Heart left ventricle (tissue), 16 donors: Measurements from ENCODE around the gene EML1. TPM values are rescaled to one million over a fixed set of nuclear protein-coding genes. Genes with fewer than 3 reads are reported as not detected.

Experiments
- ATAC-seq, 4 donors: fragments of 200-7000 bp; cut with Tn5 transposase; one replicate each; pipeline ENCODE4 v1.9.1; 2020 to 2022; ENCODE audit warnings: moderate library complexity in 4 of 4, mild to moderate bottlenecking in 3 of 4, moderate number of reproducible peaks in 1 of 4
- DNase-seq, 5 donors: peaks; one replicate each; pipeline ENCODE4 v3.0.0-alpha.2; 2020
- H3K27ac ChIP-seq, 12 donors: fragments of 200-600 bp; sonication (generic) in 4 of 12; one replicate each; pipeline versions ENCODE4 v1.5.0 to v1.8.0; 2016 to 2022; ENCODE audit warnings: mild to moderate bottlenecking in 2 of 12
- H3K27me3 ChIP-seq, 9 donors: fragments of 200-600 bp; sonication (generic) in 2 of 9; one replicate each; pipeline versions ENCODE4 v1.5.1 to v1.8.0; 2016 to 2022; ENCODE audit warnings: mild to moderate bottlenecking in 3 of 9
- H3K36me3 ChIP-seq, 9 donors: fragments of 200-600 bp; sonication (generic) in 2 of 9; one replicate each; pipeline versions ENCODE4 v1.5.0 to v1.8.0; 2018 to 2022; ENCODE audit warnings: mild to moderate bottlenecking in 2 of 9
- H3K4me1 ChIP-seq, 12 donors: fragments of 200-600 bp; sonication (generic) in 4 of 12; one replicate each; pipeline versions ENCODE4 v1.5.0 to v1.8.0; 2016 to 2022; ENCODE audit warnings: mild to moderate bottlenecking in 3 of 12
- H3K4me3 ChIP-seq, 12 donors: fragments of 200-600 bp; sonication (generic) in 4 of 12; one replicate each; pipeline versions ENCODE4 v1.5.0 to v1.8.0; 2017 to 2022; ENCODE audit warnings: mild to moderate bottlenecking in 9 of 12, moderate library complexity in 4 of 12
- H3K9me3 ChIP-seq, 12 donors: fragments of 200-600 bp; sonication (generic) in 4 of 12; one replicate each; pipeline versions ENCODE4 v1.5.0 to v1.8.0; 2016 to 2022; ENCODE audit warnings: mild to moderate bottlenecking in 1 of 12
- CTCF ChIP-seq, 12 donors: fragments of 200-600 bp; sonication (generic) in 4 of 12; IDR thresholded peaks; one replicate each; pipeline versions ENCODE4 v1.5.0 to v1.8.0; 2018 to 2022; ENCODE audit warnings: antibody characterized with exemption in 12 of 12, mild to moderate bottlenecking in 5 of 12
- POLR2A ChIP-seq, 2 donors: fragments of 450-650 bp; IDR thresholded peaks; one replicate each; pipeline ENCODE4 v1.6.1; 2017; ENCODE audit warnings: antibody characterized with exemption in 2 of 2, mild to moderate bottlenecking in 2 of 2, moderate library complexity in 2 of 2
- WGBS, 4 donors: extraction: QIAGEN DNeasy Blood & Tissue Kit in 2 of 4; methylation state at CpG; one replicate each; pipeline versions ENCODE4 v1.1.5 to v1.1.7; 2013 to 2018; 5-methylcytosine and 5-hydroxymethylcytosine counted together
- intact Hi-C, 10 donors: fragments of 100-400 bp; cut with DNase I; formaldehyde crosslinking; loops; one replicate each; pipeline versions ENCODE4 v1.11.1 to v1.14.2; 2022
- polyA plus RNA-seq, 2 donors: library from polyadenylated mRNA; stranded (reverse); fragments of 200-250 nt; gene quantifications; one replicate each; pipeline ENCODE4 v1.2.3, GENCODE V29; 2013
- total RNA-seq, 9 donors: library from RNA; depleted of rRNA in 2 of 9; stranded (reverse); fragments of >200 nt in 2 of 9; fragmentation: NEBNext Ultra II Directional in 3 of 9; extraction: Animal tissue kit (Norgen Biotek cat#: 25700) in 3 of 9; gene quantifications; one replicate each; pipeline versions ENCODE4 v1.1.0 to v1.2.4, GENCODE V29; 2016 to 2023
- donor health status: ischemic (EF 13 %, LVEDD 7.1; RV severe dilation, severe dysfunction).
- donor health status: healthy with polysubstance abuse.
- donor health status: DM: no; HTN: yes; CAD: no.
- donor health status: DM: no; HTN: no; CAD: no.
- donor health status: ischemic (EF 25% LVEDD 6.9; RV normal size, moderate dysfunction).
- donor health status: ischemic (EF 25% LVEDD 5.7; RV mildly dilated, moderate dysfunction).
- donor health status: healthy.
- donor health status: DM: yes; HTN: yes; CAD: no.
- donor health status: ischemic (EF 35%, LVEDD 5.7; RV mildly dilated, moderate dysfunction).
- donor health status: nonischemic (EF 11% LVEDD 7.7; RV severe dilation, severe dysfunction).
- donor health status: DM: yes; HTN: yes; CAD: no.
- donor health status: PGD.
- donor health status: ischemic (EF 29% LVEDD 5.4; RV normal size, mild dysfunction).
- donor health status: nonischemic (EF 23%, LVEDD 6.1; RV moderate dilation, normal function).

EML1 gene
- total and polyA plus RNA-seq, 11 donors: 7.4 to 49.7 (median 39.3) TPM

- intact Hi-C loops: no loop called here
- Histone ChIP-seq H3K4me1 (peaks cover 18 to 75% (median 44%) of the 10 kb centered on the region in 12 donors), H3K36me3 (peaks cover 0 to 3% (median 0%) of the 10 kb centered on the region in 9 donors), H3K27ac (peak overlapping the region in 11 of 12 donors; percentile 36 to 94 (median 79)), H3K4me3 (no peak overlapping the region), H3K9me3 (no peaks in the 10 kb centered on the region), H3K27me3 (no peaks in the 10 kb centered on the region)
- DNase-seq: peak in 1 of 5 donors; percentile 8
- TF ChIP-seq CTCF (IDR thresholded peaks at IDR 0.05): no peak
- no peak for TF ChIP-seq POLR2A (IDR thresholded peaks at IDR 0.05)
- WGBS, 4 donors: 53 to 67% (median 59%) methylated on average over 10 of the region's 10 CpGs
- ATAC-seq: peak in 1 of 4 donors; percentile 24
These were observed 47.8 kb upstream of the EML1 start for GRCh38 chr14:99745307-99745951.

DNA sequence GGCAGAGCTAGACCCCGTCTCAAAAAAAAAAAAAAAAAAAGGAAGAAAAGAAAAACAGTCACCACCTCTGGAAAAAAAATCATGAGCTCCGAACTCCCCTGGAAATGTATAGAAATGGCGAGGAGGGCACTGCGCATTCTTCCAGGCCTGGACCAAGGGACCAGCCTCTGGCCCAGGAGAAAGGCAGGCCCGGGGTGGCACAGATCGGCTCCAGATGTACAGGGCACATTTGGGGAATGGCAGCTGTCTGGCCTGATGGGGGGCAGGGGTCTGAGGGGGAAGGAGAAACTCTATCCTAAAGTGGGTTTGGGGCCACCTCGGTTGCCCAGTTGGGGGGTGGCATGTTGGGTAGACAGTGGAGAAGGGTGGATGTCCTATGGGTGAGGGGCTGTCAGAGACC lies 46.0 kb upstream of the EML1 start:
- H3K27me3 ChIP-seq: no peaks in the 10 kb centered on the region
- no peak for DNase-seq
- peak overlapping the region; percentile 36 to 94 (median 79) for H3K27ac ChIP-seq
- no peaks in the 10 kb centered on the region for H3K9me3 ChIP-seq
- TF ChIP-seq CTCF (IDR thresholded peaks at IDR 0.05): no peak
- WGBS, 4 donors: 74 to 79% (median 75%) methylated on average over 7 of the region's 7 CpGs
- peak overlapping the region in 1 of 12 donors; percentile 26 for H3K4me3 ChIP-seq
- H3K4me1 ChIP-seq: peaks cover 18 to 72% (median 40%) of the 10 kb centered on the region in 12 donors
- no peak for ATAC-seq
- H3K36me3 ChIP-seq: peaks cover 0 to 3% (median 0%) of the 10 kb centered on the region in 9 donors
- intact Hi-C loops: no loop called here

- Histone ChIP-seq H3K27ac (peak overlapping the region in 11 of 12 donors; percentile 36 to 94 (median 79)), H3K4me1 (peaks cover 22 to 77% (median 45%) of the 10 kb centered on the region in 12 donors), H3K9me3 (no peaks in the 10 kb centered on the region), H3K4me3 (no peak overlapping the region), H3K27me3 (no peaks in the 10 kb centered on the region), H3K36me3 (peaks cover 0 to 3% (median 0%) of the 10 kb centered on the region in 9 donors)
- no peak for ATAC-seq
- TF ChIP-seq CTCF (IDR thresholded peaks at IDR 0.05): no peak
- no peak for TF ChIP-seq POLR2A (IDR thresholded peaks at IDR 0.05)
- intact Hi-C loops: no loop called here
- no peak for DNase-seq
- 71 to 88% (median 83%) methylated on average over 15 to 22 of the region's 22 CpGs for WGBS, 4 donors
These were observed 45.5 kb upstream of the EML1 start for GRCh38 chr14:99747582-99748330.

GRCh38 chr14:99748529-99748928 lies 44.7 kb upstream of the EML1 start:
- DNase-seq: no peak

More at GRCh38 chr14:99748529-99748928, 44.7 kb upstream of the EML1 start:
- H3K9me3 ChIP-seq: no peaks in the 10 kb centered on the region
- H3K4me3 ChIP-seq: no peak overlapping the region
- H3K36me3 ChIP-seq: no peaks in the 10 kb centered on the region
- H3K27ac ChIP-seq: peak overlapping the region in 2 of 12 donors; percentile 5 to 90
- 81 to 88% (median 86%) methylated on average over 9 of the region's 9 CpGs for WGBS, 4 donors
- ATAC-seq: no peak
- peaks cover 22 to 83% (median 48%) of the 10 kb centered on the region in 12 donors for H3K4me1 ChIP-seq
- no peaks in the 10 kb centered on the region for H3K27me3 ChIP-seq
- intact Hi-C loops: no loop called here
- TF ChIP-seq POLR2A (IDR thresholded peaks at IDR 0.05) (no peak), CTCF (IDR thresholded peaks at IDR 0.05) (no peak)
